A549 (cell line): ENCODE data around the gene SPIRE1. TPM values are rescaled to one million over a fixed set of nuclear protein-coding genes. Genes with fewer than 3 reads are reported as not detected.

ENCODE experiments used
- ATAC-seq, 2 experiments: fragments of 200-7000 bp in 1 of 2; fragments of >200 bp in 1 of 2; cut with Nextera tagmentation in 1 of 2; cut with Tn5 transposase in 1 of 2; 3 replicates each; pipeline versions ENCODE4 v1.8.0 to v1.9.1; 2018 to 2020; ENCODE audit warnings: mild to moderate bottlenecking in 1 of 2, moderate library complexity in 1 of 2
- CTCF ChIA-PET: fragments of 300-600 bp; sonication (Branson Sonifier 250); formaldehyde crosslinking; extraction: SDS; loops from one replicate; lab custom pipeline; 2021; ENCODE audit warnings: antibody characterized with exemption, inconsistent platforms; lab: Yijun Ruan, JAX
- POLR2A ChIA-PET: fragments of 350-600 bp; formaldehyde crosslinking; extraction: SDS; loops from one replicate; lab custom pipeline; 2021; ENCODE audit warnings: antibody characterized with exemption, inconsistent platforms; lab: Yijun Ruan, JAX
- DNase-seq, 2 experiments: peaks; one replicate each; pipeline versions ENCODE4 v3.0.0 to v3.0.0-alpha.2; 2011 to 2016; ENCODE audit warnings: low read depth in 1 of 2, low spot score in 1 of 2
- FAIRE-seq: peaks from 2 replicates; lab custom pipeline; 2011; peaks lifted over from hg19 to GRCh38; lab: Jason Lieb, UNC
- H3K27ac ChIP-seq, 2 experiments: fragments of >200 bp; sonication (Bioruptor Twin); formaldehyde crosslinking; 3 replicates each; pipeline ENCODE4 v1.5.1; 2016 to 2017
- H3K4me1 ChIP-seq: fragments of >200 bp; sonication (Bioruptor Twin); formaldehyde crosslinking; 3 replicates; pipeline ENCODE4 v1.6.1; 2016
- H3K4me2 ChIP-seq: fragments of >200 bp; sonication (Bioruptor Twin); formaldehyde crosslinking; 3 replicates; pipeline ENCODE4 v1.6.1; 2016
- H3K4me3 ChIP-seq: fragments of >200 bp; sonication (Bioruptor Twin); formaldehyde crosslinking; 3 replicates; pipeline ENCODE4 v1.5.1; 2016
- H3K9me3 ChIP-seq: fragments of >200 bp; sonication (Bioruptor Twin); formaldehyde crosslinking; 3 replicates; pipeline ENCODE4 v1.6.1; 2016
- ATOH8 ChIP-seq: fragments of 250-450 bp; sonication (Bioruptor Pico); IDR thresholded peaks from 2 replicates; pipeline ENCODE4 v1.5.0; 2020; ENCODE audit warnings: low read depth, mild to moderate bottlenecking, moderate library complexity
- CEBPB ChIP-seq, 2 experiments: fragments of >200 bp in 1 of 2; sonication (Bioruptor Twin) in 1 of 2; formaldehyde crosslinking in 1 of 2; IDR thresholded peaks; 2 replicates each; pipeline ENCODE4 v1.6.1; 2012 to 2016
- CHD2 ChIP-seq: fragments of 150-350 bp; IDR thresholded peaks from 2 replicates; pipeline ENCODE4 v1.6.1; 2014; ENCODE audit warnings: low read length; ENCODE audit not compliant: partially characterized antibody
- CHD4 ChIP-seq: fragments of 200-600 bp; sonication (generic); IDR thresholded peaks from 2 replicates; pipeline ENCODE4 v1.6.1; 2016; ENCODE audit warnings: antibody characterized with exemption, mild to moderate bottlenecking, borderline replicate concordance
- GATA3 ChIP-seq: IDR thresholded peaks from 2 replicates; pipeline ENCODE4 v1.6.1; 2012; ENCODE audit warnings: borderline replicate concordance
- HDAC2 ChIP-seq: fragments of 200-600 bp; sonication (generic); IDR thresholded peaks from 2 replicates; pipeline ENCODE4 v1.6.1; 2016
- HES2 ChIP-seq: fragments of >200 bp; sonication (Bioruptor Twin); formaldehyde crosslinking; IDR thresholded peaks from 2 replicates; pipeline ENCODE4 v1.6.1; 2016
- HMGXB4 ChIP-seq: fragments of 250-450 bp; sonication (Bioruptor Pico); IDR thresholded peaks from 2 replicates; pipeline ENCODE4 v1.5.0; 2021; ENCODE audit warnings: mild to moderate bottlenecking, moderate library complexity, borderline replicate concordance
- KDM1A ChIP-seq: fragments of 200-600 bp; sonication (generic); IDR thresholded peaks from 2 replicates; pipeline ENCODE4 v1.6.1; 2016; ENCODE audit warnings: low read depth, mild to moderate bottlenecking
- MAFK ChIP-seq: fragments of 450-650 bp; IDR thresholded peaks from 2 replicates; pipeline ENCODE4 v1.6.1; 2014; ENCODE audit not compliant: partially characterized antibody
- NR3C1 ChIP-seq: fragments of >200 bp; sonication (Bioruptor Twin); formaldehyde crosslinking; IDR thresholded peaks from 3 replicates; pipeline ENCODE4 v1.6.1; 2017
- PBX3 ChIP-seq: IDR thresholded peaks from 2 replicates; pipeline ENCODE4 v1.6.1; 2012
- POLR2A ChIP-seq: IDR thresholded peaks from 2 replicates; pipeline ENCODE4 v1.6.1; 2012; ENCODE audit warnings: mild to moderate bottlenecking, low read length
- RAD21 ChIP-seq, 2 experiments: fragments of >200 bp in 1 of 2; sonication (Bioruptor Twin) in 1 of 2; formaldehyde crosslinking in 1 of 2; IDR thresholded peaks in 1 of 2; conservative IDR thresholded peaks in 1 of 2; 2 replicates in 1 of 2; 3 replicates in 1 of 2; pipeline ENCODE4 v1.6.1; 2012 to 2018; ENCODE audit warnings: inconsistent platforms in 1 of 2
- RARB ChIP-seq: fragments of 250-450 bp; sonication (Bioruptor Pico); IDR thresholded peaks from 2 replicates; pipeline ENCODE4 v1.8.0; 2021; ENCODE audit warnings: mild to moderate bottlenecking, moderate library complexity
- RNF2 ChIP-seq: fragments of 200-600 bp; sonication (generic); IDR thresholded peaks from 2 replicates; pipeline ENCODE4 v1.6.1; 2016; ENCODE audit warnings: low read depth, mild to moderate bottlenecking, antibody characterized with exemption, moderate library complexity, borderline replicate concordance
- SMC3 ChIP-seq: fragments of >200 bp; sonication (Bioruptor Twin); formaldehyde crosslinking; IDR thresholded peaks from 3 replicates; pipeline ENCODE4 v1.6.1; 2018; ENCODE audit warnings: inconsistent platforms
- TFCP2L1 ChIP-seq: fragments of 250-450 bp; sonication (Bioruptor Pico); IDR thresholded peaks from 2 replicates; pipeline ENCODE4 v1.5.0; 2021; ENCODE audit warnings: mild to moderate bottlenecking
- WGBS: methylation state at CpG from one replicate; pipeline ENCODE4 v1.1.6; 2017; ENCODE audit errors: missing lambda C conversion rate; 5-methylcytosine and 5-hydroxymethylcytosine counted together
- polyA plus RNA-seq, 4 experiments: library from polyadenylated mRNA; depleted of rRNA in 3 of 4; stranded (reverse); fragments of >200 nt; fragmentation: RNase III in 1 of 4; extraction: RNeasy Plus Mini Kit Qiagen cat#74134 plus additional on column Dnase treatment in 1 of 4; gene quantifications; 2 replicates in 3 of 4; 3 replicates in 1 of 4; pipeline ENCODE4 v1.2.3, GENCODE V29; 2011 to 2017

Gene SPIRE1
- polyA plus RNA-seq, 2 of the 4 experiments (the other 2 are of a cell fraction) = 8.3 to 29.4 TPM

GRCh38 chr18:12438257-12438656 lies 219.7 kb downstream of the SPIRE1 start (continued):
- TF ChIP-seq NR3C1 (no peak), PBX3 (no peak), CHD2 (no peak), ATOH8 (CRISPR knock-in tag) (no peak)

- no peak overlapping the region for H3K4me3 ChIP-seq
- no peak overlapping the region for H3K4me2 ChIP-seq
- no peaks in the 10 kb centered on the region for H3K9me3 ChIP-seq
- ChIA-PET CTCF (interaction anchor here (1.4 kb wide), 1 partner anchor 10 kb away, joined by 4 read pairs; no protein-coding TSS in a partner anchor), POLR2A (no interaction called here)
- WGBS = 91% methylated on average over 7 of the region's 8 CpGs
- DNase-seq = no peak
- TF ChIP-seq RAD21 (conservative IDR thresholded peaks at IDR 0.05 in 1 of 2, IDR thresholded peaks at IDR 0.05 in 1 of 2) (no peak), POLR2A (no peak)
- no peak overlapping the region for H3K27ac ChIP-seq
- no peak for ATAC-seq
- H3K4me1 ChIP-seq = no peaks in the 10 kb centered on the region
- no peak for FAIRE-seq
Measured at GRCh38 chr18:12435867-12436266, 222.0 kb downstream of the SPIRE1 start.

GRCh38 chr18:12434541-12434929 lies 223.4 kb downstream of the SPIRE1 start:
- H3K4me2 ChIP-seq = no peak overlapping the region
- TF ChIP-seq RNF2 = no peak
- no peak for TF ChIP-seq HMGXB4 (CRISPR knock-in tag)
- TF ChIP-seq MAFK = no peak
- no peak for TF ChIP-seq RARB
- TF ChIP-seq POLR2A = no peak
- no peak for TF ChIP-seq CHD4
- TF ChIP-seq TFCP2L1 (CRISPR knock-in tag) = no peak
- no peak for TF ChIP-seq HDAC2
- no peak for TF ChIP-seq GATA3
- TF ChIP-seq ATOH8 (CRISPR knock-in tag) = no peak
- no peak for TF ChIP-seq SMC3
- no peak for TF ChIP-seq CEBPB (IDR thresholded peaks at IDR 0.05)
- TF ChIP-seq HES2 = no peak
- TF ChIP-seq KDM1A = no peak
- TF ChIP-seq NR3C1 = no peak
- TF ChIP-seq, all 56 proteins: peak for 0
- no peaks in the 10 kb centered on the region for H3K4me1 ChIP-seq
- H3K4me3 ChIP-seq = no peak overlapping the region
- no peaks in the 10 kb centered on the region for H3K9me3 ChIP-seq
- ChIA-PET POLR2A (no interaction called here), CTCF (interaction anchor here (0.6 to 1.3 kb wide), 2 partner anchors 12 to 40 kb away, joined by 3 read pairs; no protein-coding TSS in a partner anchor)
- no peak for ATAC-seq
- FAIRE-seq = no peak
- DNase-seq = no peak
- 96% methylated on average over 13 of the region's 14 CpGs for WGBS
- H3K27ac ChIP-seq = no peak overlapping the region
